AG09319 (cell line): ENCODE results near the gene PKP3.

Experiments
- DNase-seq: peaks from one replicate; pipeline ENCODE4 v3.0.0-alpha.2; 2010; ENCODE audit warnings: low read depth; ENCODE audit errors: extremely low read depth
- TF ChIP-seq, protein P1 (sequence below): IDR thresholded peaks from 2 replicates; pipeline ENCODE4 v1.5.1; 2011; ENCODE audit warnings: low read depth, mild to moderate bottlenecking, inconsistent platforms, low read length, moderate library complexity

PKP3 gene

DNA sequence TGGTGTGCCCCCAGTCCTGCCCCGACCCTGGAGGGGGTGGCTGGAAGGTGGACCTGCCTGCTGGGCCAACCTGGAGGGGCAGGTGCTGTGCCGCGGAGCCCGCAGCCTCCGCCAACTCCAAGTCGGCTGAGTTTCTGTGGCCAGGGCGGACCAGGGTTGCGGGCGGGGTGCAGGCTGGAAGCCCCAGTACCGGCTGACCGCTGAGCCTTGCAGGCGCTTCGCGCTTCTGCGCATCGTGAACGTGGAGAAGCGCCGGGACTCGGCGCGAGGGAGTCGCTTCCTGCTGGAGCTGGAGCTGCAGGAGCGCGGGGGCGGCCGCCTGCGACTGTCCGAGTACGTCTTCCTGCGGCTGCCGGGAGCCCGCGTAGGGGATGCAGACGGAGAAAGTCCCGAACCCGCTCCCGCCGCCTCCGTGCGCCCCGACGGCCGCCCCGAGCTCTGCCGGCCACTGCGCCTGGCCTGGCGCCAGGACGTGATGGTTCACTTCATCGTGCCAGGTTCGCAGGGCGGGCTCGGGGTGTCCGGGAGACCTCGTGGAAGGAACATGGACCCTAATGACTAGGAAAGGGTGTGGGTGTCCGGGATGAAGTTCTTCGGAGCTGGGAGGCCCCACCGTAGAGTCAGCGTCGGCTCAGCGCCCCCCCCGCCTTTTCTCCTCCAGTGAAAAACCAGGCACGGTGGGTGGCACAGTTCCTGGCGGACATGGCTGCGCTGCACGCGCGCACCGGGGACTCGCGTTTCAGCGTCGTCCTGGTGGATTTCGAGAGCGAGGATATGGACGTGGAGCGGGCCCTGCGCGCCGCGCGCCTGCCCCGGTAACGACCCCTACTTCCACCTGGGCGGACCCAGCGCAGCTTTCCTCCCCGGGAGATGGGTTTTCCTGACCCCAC, 14.6 kb upstream of the PKP3 start:
- TF ChIP-seq, protein P1, sequence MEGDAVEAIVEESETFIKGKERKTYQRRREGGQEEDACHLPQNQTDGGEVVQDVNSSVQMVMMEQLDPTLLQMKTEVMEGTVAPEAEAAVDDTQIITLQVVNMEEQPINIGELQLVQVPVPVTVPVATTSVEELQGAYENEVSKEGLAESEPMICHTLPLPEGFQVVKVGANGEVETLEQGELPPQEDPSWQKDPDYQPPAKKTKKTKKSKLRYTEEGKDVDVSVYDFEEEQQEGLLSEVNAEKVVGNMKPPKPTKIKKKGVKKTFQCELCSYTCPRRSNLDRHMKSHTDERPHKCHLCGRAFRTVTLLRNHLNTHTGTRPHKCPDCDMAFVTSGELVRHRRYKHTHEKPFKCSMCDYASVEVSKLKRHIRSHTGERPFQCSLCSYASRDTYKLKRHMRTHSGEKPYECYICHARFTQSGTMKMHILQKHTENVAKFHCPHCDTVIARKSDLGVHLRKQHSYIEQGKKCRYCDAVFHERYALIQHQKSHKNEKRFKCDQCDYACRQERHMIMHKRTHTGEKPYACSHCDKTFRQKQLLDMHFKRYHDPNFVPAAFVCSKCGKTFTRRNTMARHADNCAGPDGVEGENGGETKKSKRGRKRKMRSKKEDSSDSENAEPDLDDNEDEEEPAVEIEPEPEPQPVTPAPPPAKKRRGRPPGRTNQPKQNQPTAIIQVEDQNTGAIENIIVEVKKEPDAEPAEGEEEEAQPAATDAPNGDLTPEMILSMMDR, result no peak
- DNase-seq, result no peak

DNA sequence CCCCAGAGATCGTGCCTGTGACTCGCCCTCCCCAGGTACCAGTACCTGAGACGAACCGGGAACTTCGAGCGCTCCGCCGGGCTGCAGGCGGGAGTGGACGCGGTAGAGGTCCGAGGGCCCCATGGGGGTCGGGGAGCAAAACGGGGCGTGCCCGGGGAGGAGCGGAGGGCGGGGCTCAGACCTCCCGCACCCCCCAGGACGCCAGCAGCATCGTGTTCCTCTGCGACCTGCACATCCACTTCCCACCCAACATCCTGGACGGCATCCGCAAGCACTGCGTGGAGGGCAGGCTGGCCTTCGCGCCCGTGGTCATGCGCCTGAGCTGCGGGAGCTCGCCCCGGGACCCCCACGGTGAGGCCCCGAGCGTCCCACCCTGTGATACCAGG, 13.9 kb upstream of the PKP3 start:
- DNase-seq, result no peak
- TF ChIP-seq, protein P1, result no peak

DNA sequence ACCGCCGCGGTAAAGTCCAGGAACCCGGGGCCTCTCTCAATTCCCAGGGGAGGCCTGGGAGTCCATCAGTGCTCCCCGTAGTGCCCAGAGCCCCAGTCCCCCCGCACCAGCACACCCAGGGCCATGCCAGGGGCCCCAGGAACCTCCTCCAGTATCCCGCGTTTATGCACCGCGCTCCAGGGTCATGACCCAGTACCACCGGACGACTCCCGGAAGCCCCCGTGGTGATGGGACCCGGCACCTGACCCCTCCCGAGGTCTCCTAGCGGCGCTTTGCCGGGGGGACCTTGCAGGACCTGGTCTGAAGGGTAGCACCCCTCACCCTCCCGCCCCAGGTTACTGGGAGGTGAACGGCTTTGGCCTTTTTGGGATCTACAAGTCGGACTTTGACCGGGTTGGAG, 13.5 kb upstream of the PKP3 start:
- no peak for DNase-seq
- TF ChIP-seq, protein P1, result no peak

DNA sequence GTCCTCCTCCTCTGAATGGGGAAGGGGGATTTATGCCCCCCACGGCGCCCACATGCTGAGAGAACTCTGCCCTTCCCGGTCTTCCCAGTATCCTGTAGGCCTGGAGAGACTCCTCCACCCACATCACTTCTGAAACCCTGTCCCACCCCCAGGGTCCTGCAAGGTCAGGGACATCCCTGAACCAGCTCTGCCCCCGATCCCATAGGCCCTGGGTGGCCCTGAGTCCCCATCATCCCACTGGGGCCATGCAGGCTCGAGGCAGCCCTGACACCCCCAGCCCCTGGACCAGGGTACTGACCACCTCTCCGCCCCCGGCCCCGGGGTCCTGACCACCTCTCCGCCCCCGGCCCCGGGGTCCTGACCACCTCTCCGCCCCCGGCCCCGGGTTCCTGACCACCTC, 13.0 kb upstream of the PKP3 start:
- TF ChIP-seq, protein P1, result no peak
- no peak for DNase-seq

DNA sequence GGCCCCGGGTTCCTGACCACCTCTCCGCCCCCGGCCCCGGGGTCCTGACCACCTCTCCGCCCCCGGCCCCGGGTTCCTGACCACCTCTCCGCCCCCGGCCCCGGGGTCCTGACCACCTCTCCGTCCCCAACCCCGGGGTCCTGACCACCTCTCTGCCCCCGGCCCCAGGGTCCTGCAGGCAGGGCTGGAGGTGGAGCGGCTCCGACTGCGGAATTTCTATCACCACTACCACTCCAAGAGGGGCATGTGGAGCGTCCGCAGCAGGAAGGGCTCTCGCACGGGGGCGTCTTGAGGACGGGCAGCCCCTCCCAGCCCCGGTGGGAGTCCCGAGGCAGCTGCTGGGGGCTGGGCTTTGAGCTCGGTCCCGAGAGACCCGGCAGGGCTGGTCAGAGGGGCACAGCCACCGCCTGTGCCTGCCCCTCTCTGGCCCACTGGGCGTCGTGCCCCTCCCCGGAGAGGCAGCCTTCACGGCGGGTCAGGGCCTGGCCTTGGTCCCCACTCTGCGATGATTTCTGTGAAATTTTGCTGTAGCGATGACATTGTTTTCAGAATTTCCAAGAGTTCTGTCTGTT, 12.4 kb upstream of the PKP3 start:
- TF ChIP-seq, protein P1, result no peak
- no peak for DNase-seq

DNA sequence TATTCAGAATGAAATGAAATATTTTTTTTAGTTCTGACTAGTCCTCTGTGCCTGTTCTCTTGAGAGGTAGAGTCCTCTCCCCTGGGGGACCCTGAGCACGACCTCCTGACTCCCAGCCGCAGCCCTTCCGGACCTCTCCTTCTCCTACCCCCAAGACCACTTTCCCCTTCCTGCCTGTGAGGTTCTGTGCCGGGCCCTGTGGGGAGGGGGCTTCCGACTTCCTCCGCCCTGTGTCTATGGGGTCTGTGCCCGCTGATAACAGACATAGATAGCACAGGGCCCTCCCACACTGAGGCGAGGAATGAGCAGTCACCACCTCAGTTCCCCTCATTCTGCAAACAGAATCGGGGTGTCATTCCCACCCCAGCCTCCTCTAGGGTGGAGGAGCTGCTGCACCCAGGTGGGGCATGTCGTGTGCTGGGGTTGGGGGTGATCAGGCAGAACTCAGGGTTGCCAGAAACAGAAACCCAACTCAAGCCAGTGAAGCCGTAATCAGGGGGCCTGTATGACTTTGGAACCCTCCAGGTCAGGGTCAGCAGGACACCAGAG, 11.9 kb upstream of the PKP3 start:
- no peak for DNase-seq
- TF ChIP-seq, protein P1, result no peak

DNA sequence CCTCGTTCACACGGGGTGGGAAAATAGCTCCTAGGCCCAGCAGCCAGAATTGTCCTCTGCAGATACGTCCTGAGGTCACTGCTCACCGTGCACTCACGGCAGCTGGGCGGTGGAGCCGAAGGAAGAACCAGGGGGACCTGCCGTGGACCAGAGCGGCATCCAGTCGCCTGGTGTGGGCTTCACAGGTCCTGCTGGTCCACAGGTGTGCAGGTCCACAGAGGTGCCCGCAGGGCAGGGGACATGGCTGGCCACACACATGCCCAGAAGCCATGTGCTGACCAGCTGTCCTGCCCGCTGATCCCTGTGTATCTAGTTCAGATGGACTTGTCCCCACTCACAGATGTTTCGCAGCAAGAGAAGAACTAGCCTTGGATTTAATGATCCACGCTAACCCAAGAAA, 10.6 kb upstream of the PKP3 start:
- no peak for DNase-seq
- TF ChIP-seq, protein P1, result no peak
